DOHH2 (cell line): ENCODE results near the gene NAA38.
A peak's percentile ranks its signal among the peaks of the same experiment; 100 is the strongest.

Experiments used
- H3F3A ChIP-seq: fragments of 200-600 bp; sonication (generic), shearing (Covaris generic); 2 replicates; pipeline ENCODE4 v1.6.0; 2016; ENCODE audit warnings: antibody characterized with exemption, mild to moderate bottlenecking; ENCODE audit not compliant: control insufficient read depth, insufficient read depth
- H3K27ac ChIP-seq: fragments of 200-600 bp; sonication (generic); 2 replicates; pipeline ENCODE4 v1.5.1; 2014; ENCODE audit warnings: low read depth, mild to moderate bottlenecking, low read length, moderate library complexity
- H3K27me3 ChIP-seq: fragments of 200-600 bp; sonication (generic); 2 replicates; pipeline ENCODE4 v1.6.1; 2014; ENCODE audit warnings: mild to moderate bottlenecking, low read length, mixed read lengths; ENCODE audit not compliant: control insufficient read depth
- H3K36me3 ChIP-seq: fragments of 200-600 bp; sonication (generic); 2 replicates; pipeline ENCODE4 v1.6.1; 2014; ENCODE audit warnings: mild to moderate bottlenecking, low read length, moderate library complexity, mixed read lengths; ENCODE audit not compliant: control insufficient read depth
- H3K4me1 ChIP-seq: fragments of 200-600 bp; sonication (generic); 2 replicates; pipeline ENCODE4 v1.6.1; 2014; ENCODE audit warnings: mild to moderate bottlenecking, low read length, mixed read lengths; ENCODE audit not compliant: control insufficient read depth
- H3K4me2 ChIP-seq: fragments of 200-600 bp; sonication (generic); 2 replicates; pipeline ENCODE4 v1.6.0; 2014; ENCODE audit warnings: mild to moderate bottlenecking, low read length, moderate library complexity
- H3K4me3 ChIP-seq: fragments of 200-600 bp; sonication (generic); 2 replicates; pipeline ENCODE4 v1.5.1; 2014; ENCODE audit warnings: mild to moderate bottlenecking, low read length, mixed read lengths
- H3K79me2 ChIP-seq: fragments of 200-600 bp; sonication (generic); 2 replicates; pipeline ENCODE4 v1.6.1; 2014; ENCODE audit warnings: mild to moderate bottlenecking, low read length, mixed read lengths; ENCODE audit not compliant: control insufficient read depth
- H3K9me2 ChIP-seq: fragments of 200-600 bp; sonication (generic); replicated peaks from 2 replicates; pipeline ENCODE4 v1.6.1; 2014; ENCODE audit warnings: mild to moderate bottlenecking, low read length, mixed read lengths; ENCODE audit not compliant: control insufficient read depth
- H3K9me3 ChIP-seq: fragments of 200-600 bp; sonication (generic); 2 replicates; pipeline ENCODE4 v1.6.1; 2014; ENCODE audit warnings: antibody characterized with exemption, low read length, mixed read lengths; ENCODE audit not compliant: control insufficient read depth, insufficient read depth
- H4K20me1 ChIP-seq: fragments of 200-600 bp; sonication (generic); 2 replicates; pipeline ENCODE4 v1.6.0; 2014; ENCODE audit warnings: low read depth, mild to moderate bottlenecking, antibody characterized with exemption, low read length, moderate library complexity; ENCODE audit not compliant: control insufficient read depth, insufficient read depth
- CTCF ChIP-seq: fragments of 200-600 bp; sonication (generic); IDR thresholded peaks from one replicate; pipeline ENCODE4 v1.5.1; 2014; ENCODE audit warnings: antibody characterized with exemption, mild to moderate bottlenecking, low read depth, low read length; ENCODE audit not compliant: poor library complexity, severe bottlenecking
- EZH2phosphoT487 ChIP-seq: fragments of 200-600 bp; sonication (generic); IDR thresholded peaks from 2 replicates; pipeline ENCODE4 v1.6.1; 2017; ENCODE audit warnings: borderline replicate concordance, mild to moderate bottlenecking, antibody characterized with exemption, low read length, moderate library complexity, mixed read lengths

Gene NAA38

GRCh38 chr17:7882629-7883028 is 25.3 kb upstream of the NAA38 start:
- Histone ChIP-seq H3K36me3 (peaks cover 67% of the 10 kb centered on the region), H3K27me3 (no peaks in the 10 kb centered on the region), H3F3A (peaks cover 47% of the 10 kb centered on the region), H3K9me2 (no peaks in the 10 kb centered on the region), H3K4me2 (peak overlapping the region; percentile 96), H3K79me2 (peaks cover 61% of the 10 kb centered on the region), H3K9me3 (no peaks in the 10 kb centered on the region), H3K4me3 (peak overlapping the region; percentile 75), H3K27ac (peak overlapping the region; percentile 87), H4K20me1 (no peaks in the 10 kb centered on the region), H3K4me1 (peaks cover 58% of the 10 kb centered on the region)
- TF ChIP-seq EZH2phosphoT487 (no peak), CTCF (no peak)

DNA sequence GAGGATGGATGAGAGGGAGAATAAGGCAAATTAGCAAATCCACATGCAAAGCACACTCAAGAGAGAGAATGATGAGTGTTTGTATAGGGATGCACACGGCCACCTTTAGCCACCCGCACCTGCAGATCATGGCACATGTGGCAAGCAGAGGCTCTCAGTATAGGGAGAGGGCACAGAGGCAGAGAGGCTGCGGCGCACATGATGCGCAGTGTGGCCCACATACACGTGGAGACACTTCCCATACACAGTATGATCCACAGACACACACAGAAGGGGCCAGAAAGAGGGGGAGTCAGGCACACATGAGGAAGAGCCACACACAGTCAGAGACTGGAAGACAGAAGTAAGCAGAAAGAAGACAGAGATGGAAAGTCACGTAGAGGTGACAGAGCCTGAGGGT is 24.7 kb upstream of the NAA38 start:
- peaks cover 70% of the 10 kb centered on the region for H3K36me3 ChIP-seq
- H4K20me1 ChIP-seq = no peaks in the 10 kb centered on the region
- H3K9me3 ChIP-seq = no peaks in the 10 kb centered on the region
- peaks cover 58% of the 10 kb centered on the region for H3K4me1 ChIP-seq
- no peaks in the 10 kb centered on the region for H3K9me2 ChIP-seq
- H3K79me2 ChIP-seq = peaks cover 58% of the 10 kb centered on the region
- TF ChIP-seq EZH2phosphoT487 = no peak
- no peak for TF ChIP-seq CTCF
- peak overlapping the region; percentile 87 for H3K27ac ChIP-seq
- H3K27me3 ChIP-seq = no peaks in the 10 kb centered on the region
- H3F3A ChIP-seq = peaks cover 45% of the 10 kb centered on the region
- peak overlapping the region; percentile 75 for H3K4me3 ChIP-seq
- H3K4me2 ChIP-seq = peak overlapping the region; percentile 96

DNA sequence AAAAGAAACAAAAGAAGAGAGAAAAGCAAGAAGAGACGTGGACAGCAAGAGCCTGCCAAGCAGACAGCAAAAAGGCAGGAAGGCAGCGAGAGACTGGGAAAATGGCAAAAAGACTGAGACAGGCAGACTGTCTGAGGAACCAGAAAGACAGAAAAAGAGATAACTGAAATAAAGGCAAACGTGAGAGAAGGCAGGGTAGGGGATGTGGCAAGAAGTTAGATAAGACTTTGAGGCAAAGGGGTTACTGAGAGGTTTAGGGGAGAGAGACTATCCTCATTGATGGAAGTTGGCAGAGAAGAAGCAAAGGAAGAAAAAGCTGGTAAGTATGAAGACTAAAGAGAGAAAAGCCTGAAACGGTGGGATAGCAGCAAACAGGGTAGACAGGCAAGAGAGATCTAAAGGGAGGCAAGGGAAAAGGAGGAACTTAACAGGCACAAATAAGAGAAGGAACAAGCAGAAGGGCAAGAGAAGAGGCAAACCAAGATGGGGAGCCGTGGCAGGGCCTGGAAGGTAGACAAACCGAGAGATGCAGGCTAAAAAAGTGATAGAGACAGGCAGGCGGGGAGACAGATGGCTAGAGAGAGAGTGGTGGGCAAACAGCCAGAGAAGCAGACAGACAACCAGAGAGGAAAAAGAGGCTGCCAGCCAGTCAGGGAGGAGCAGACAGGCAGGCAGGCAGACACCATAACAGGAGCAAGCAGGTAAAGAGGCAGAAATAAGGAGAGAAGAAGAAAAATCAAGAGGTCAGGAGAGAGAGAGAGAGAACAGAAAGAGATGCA is 24.1 kb upstream of the NAA38 start:
- Histone ChIP-seq H4K20me1 (no peaks in the 10 kb centered on the region), H3K9me3 (no peaks in the 10 kb centered on the region), H3K79me2 (peaks cover 52% of the 10 kb centered on the region), H3K4me1 (peaks cover 56% of the 10 kb centered on the region), H3K36me3 (peaks cover 68% of the 10 kb centered on the region), H3K9me2 (no peaks in the 10 kb centered on the region), H3K27me3 (no peaks in the 10 kb centered on the region), H3K4me2 (peak overlapping the region; percentile 96), H3K27ac (peak overlapping the region; percentile 87), H3F3A (peaks cover 43% of the 10 kb centered on the region), H3K4me3 (peak overlapping the region; percentile 75)
- TF ChIP-seq CTCF (no peak), EZH2phosphoT487 (no peak)
